Activated T-cell treated with anti-CD3 and anti-CD28 coated beads for 24 hours (primary cell): ENCODE data around the gene LTB4R2.

Source experiments
- DNase-seq: peaks from one replicate; pipeline ENCODE4 v3.0.0-alpha.2; 2020; ENCODE audit warnings: low read depth

Gene LTB4R2

DNA sequence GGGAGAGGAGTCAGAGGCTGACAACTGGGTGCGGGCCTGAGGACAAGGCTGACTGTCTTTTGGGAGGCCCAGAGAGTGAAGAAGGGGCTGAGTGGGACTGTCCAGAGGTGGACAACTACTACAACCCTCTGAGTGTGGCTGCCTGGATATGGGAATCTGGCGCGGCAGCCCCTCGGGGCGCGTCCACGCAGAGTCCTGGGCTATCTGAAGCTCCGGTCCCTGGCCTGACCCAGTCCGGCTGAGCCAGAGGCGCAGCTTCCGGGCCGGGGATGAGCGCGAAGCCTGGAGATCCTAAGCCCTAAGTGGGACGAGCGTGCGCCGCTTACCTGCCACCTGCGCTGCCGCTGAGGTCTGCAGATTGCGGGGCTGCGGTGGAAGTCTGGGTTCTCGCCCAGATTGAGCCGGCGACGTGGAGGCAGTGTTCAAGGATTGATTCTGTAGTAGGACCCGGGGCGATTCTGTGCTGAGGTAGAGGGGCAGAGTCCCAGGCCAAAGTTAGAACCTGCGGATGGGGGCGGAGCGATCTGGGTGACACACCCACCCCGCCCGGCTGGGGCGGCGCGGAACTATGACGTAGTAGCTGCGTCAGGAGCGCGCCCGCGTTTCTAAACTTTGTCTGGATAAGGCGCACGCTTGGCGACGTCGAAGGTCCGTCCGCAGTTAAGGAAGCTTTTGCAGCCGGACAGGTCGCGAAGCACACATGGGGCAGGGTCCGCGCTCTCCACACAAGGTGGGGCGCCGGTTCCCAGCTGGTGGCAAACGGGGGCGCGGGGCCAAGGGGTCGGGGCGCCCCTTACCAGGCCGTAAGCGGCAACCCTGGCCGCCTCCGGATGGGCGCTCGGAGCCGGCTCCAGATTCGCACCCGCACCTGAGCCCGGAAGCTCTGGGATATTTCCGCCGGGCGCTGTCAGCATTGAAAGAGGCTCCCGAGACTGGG is 10.4 kb upstream of the LTB4R2 start, which contains the start of the genes DHRS1 and NOP9:
DHRS1 (minus strand) TSS at position 526 of the 937 bp plus-strand sequence. CDS start 674 bp downstream, outside the sequence.
NOP9 (plus strand) TSS at position 596 of the 937 bp plus-strand sequence; CDS start at position 701, 105 bp downstream.
- DNase-seq = peak; percentile 91

DNA sequence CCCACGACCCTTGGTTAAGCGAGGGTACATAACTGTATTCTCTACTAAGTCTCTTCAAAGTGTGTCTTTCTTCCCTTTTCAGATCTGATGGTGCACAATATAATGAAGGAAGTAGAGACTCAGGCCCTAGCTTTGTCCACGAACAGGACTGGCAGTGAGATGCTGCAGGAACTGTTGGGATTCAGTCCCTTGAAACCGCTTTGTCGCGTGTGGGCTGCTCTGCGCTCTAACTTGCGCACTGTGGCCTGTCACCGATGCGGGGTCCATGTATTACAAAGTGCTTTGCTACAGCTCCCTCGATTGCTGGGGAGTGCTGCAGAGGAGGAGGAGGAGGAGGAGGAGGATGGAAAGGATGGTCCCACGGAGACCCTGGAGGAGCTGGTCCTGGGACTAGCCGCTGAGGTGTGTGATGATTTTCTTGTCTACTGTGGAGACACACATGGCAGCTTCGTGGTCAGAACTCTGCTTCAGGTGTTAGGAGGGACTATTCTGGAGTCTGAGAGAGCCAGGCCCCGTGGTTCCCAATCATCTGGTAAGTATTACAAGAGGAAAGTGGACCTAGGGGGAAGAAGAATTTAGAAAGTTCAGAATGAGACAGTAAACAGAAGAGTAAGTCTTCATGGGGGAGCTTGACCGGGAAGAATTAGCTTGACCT is 9.5 kb upstream of the LTB4R2 start:
- DNase-seq = no peak

DNA sequence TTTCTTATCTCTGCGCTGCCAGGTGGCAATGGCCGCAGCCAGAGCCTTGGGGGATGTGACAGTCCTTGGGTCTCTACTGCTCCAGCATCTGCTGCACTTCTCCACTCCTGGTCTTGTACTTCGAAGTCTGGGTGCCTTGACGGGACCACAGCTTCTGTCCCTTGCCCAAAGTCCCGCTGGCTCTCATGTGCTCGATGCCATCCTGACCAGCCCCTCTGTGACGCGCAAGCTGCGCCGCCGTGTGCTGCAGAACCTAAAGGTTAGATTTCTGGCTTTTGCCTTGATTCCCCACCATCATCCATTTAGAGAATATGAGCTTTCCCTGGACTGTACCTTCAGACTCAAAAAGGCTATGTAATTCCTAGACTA is 5.9 kb upstream of the LTB4R2 start:
- no peak for DNase-seq

DNA sequence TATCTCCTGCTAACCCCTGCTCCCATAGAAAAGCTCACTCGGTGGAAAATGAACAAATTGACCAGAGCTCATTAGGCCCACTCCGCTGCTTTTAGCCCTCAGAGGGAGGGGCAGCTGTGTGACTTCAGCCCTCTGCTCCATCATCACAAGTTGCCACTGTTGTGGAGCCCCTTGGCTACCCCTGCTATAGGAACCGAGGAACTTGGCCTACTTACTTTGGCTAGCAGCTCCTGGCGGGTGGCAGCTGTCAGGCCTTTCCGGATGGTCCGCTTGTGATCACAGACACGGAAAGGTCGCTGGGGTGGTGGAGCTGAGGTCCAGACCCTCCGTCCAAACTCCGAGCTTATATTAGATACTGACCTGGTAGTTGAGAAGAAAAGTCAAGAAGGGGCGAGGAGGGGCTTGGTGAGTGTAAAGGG is 2.8 kb upstream of the LTB4R2 start:
- no peak for DNase-seq

DNA sequence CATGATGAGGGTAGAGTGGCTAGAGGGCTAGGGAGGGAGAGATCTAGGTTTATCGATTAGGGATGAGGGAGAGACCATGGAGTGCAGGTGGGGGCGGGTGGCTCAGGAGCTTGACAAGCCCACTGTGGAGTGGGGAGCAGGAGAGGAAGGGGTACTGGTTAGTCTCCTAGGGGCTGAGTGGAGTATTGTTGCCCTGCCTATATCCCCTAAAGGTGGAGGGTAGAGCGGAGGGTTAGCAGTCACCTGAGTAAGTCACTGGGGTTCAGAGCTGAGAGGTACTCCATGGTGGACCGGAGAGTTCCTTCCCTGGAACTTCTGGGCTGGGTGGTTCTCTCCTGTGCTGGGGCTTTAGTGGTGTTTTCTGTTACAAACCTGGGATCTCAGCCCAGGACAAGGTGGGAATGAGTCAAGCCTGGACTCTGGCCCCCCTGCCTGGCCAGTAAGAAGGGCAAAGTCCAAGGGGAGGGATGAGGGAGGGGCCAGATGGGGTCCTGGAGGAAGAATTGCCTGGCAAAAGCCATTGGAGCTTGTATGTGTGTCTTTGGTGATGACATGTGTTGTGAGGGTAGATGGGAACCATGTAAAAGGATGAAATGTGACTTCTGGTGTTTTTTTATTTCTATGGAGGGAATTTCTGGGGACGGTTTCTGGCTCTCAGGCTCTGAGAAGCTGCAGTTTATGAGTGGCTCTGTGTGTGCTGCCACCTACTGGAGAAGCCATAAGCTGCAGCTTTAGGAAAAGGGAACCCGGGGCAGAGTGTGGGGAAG is 2.2 kb upstream of the LTB4R2 start, which contains the start of gene CIDEB:
CIDEB (minus strand) TSS at position 403 of the 767 bp plus-strand sequence; CDS start at position 284, 119 bp downstream.
- DNase-seq = no peak

DNA sequence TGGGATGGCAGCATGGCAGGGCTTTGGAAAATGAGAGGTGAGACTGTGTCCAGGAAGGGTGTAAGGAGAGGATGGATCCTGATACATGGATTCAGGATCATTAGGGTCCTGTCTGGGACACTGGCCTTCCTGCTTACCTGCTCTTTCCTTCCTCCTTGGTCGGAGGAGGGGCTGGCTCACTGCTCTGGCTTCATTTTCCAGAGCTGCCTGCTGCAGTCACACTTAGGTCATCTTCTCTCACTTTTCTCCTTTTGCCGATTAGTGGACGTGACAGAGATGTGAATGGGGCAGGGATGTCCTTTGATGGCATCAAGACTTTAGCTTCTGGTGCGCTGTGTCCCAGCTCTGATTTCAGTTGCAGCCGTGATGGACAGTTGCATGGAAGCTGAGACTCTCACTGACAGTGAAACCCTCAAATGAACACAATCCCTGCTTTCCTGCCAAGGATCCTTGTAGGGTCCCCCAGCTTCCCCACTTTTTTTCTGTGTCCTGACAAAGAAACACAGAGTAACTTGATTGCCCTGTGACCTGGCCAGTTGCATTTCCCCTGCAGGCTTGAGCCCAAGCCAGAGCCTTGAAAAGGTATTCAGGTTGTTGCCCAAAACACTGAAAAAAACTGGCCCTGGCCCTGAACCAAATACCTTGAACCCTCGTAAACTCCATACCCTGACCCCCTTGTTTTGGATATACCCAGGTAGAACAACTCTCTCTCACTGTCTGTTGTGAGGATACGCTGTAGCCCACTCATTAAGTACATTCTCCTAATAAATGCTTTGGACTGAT is 1.4 kb upstream of the LTB4R2 start:
- DNase-seq = no peak

DNA sequence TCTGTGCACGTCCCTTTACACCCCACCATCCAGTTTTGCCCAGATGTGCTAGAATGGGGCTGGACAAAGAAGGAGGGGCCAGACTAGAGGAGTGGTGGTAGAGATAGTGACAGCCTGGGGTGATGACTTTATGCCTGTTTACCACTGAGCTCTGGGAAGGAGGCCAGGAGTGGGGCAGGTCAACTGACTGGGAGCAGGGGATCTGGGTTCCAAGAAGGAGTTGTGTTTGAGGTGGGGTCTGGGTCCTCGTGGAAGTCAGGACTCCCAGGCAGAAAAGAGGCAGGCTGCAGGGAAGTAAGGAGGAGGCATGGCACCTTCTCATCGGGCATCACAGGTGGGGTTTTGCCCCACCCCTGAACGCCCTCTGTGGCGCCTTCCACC is 315 bp downstream of the LTB4R2 start:
- DNase-seq = no peak

DNA sequence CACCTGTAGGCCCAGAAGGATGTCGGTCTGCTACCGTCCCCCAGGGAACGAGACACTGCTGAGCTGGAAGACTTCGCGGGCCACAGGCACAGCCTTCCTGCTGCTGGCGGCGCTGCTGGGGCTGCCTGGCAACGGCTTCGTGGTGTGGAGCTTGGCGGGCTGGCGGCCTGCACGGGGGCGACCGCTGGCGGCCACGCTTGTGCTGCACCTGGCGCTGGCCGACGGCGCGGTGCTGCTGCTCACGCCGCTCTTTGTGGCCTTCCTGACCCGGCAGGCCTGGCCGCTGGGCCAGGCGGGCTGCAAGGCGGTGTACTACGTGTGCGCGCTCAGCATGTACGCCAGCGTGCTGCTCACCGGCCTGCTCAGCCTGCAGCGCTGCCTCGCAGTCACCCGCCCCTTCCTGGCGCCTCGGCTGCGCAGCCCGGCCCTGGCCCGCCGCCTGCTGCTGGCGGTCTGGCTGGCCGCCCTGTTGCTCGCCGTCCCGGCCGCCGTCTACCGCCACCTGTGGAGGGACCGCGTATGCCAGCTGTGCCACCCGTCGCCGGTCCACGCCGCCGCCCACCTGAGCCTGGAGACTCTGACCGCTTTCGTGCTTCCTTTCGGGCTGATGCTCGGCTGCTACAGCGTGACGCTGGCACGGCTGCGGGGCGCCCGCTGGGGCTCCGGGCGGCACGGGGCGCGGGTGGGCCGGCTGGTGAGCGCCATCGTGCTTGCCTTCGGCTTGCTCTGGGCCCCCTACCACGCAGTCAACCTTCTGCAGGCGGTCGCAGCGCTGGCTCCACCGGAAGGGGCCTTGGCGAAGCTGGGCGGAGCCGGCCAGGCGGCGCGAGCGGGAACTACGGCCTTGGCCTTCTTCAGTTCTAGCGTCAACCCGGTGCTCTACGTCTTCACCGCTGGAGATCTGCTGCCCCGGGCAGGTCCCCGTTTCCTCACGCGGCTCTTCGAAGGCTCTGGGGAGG is 985 bp downstream of the LTB4R2 start, which contains the start of gene LTB4R:
LTB4R (plus strand) TSS at position 857 of the 959 bp plus-strand sequence. CDS start 4,150 bp downstream, outside the sequence.
- peak; percentile 47 for DNase-seq

DNA sequence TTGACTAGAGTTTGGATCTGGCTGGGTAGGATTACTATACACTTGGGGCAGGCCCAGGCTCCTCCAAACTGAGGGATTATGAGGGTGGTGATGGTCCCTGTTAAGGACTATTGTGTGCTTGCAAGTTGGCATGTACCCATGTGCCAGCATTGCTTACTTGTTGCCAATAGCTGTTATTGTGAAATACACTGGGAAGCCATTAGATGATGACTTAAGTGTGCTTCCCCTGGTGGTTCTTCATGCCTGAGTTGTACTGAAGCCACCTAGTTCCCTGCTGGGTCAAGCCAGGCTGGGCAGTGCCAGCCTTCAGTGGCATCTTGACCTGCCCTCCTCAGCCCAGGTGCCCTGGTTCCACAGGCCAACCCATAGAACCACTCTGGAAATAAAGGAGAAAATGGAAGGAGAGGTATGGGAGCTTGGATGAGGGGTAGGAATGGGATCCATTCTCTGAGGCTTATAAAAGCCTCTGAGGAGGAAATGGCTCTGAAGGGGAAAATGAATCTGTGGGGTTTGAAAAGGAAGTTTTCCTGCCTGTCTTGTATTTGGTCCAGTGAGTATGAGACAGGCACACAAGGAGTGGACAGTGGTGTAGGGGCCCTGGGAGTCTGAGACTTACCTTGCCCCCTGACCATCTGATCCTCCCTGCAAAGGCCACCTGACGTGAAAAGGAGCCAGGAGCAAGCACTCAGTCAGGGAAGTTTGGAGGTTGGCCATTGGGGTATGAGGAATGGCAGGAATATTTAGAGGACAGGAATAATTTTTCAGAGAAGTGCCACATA is 2.1 kb downstream of the LTB4R2 start:
- DNase-seq = no peak

DNA sequence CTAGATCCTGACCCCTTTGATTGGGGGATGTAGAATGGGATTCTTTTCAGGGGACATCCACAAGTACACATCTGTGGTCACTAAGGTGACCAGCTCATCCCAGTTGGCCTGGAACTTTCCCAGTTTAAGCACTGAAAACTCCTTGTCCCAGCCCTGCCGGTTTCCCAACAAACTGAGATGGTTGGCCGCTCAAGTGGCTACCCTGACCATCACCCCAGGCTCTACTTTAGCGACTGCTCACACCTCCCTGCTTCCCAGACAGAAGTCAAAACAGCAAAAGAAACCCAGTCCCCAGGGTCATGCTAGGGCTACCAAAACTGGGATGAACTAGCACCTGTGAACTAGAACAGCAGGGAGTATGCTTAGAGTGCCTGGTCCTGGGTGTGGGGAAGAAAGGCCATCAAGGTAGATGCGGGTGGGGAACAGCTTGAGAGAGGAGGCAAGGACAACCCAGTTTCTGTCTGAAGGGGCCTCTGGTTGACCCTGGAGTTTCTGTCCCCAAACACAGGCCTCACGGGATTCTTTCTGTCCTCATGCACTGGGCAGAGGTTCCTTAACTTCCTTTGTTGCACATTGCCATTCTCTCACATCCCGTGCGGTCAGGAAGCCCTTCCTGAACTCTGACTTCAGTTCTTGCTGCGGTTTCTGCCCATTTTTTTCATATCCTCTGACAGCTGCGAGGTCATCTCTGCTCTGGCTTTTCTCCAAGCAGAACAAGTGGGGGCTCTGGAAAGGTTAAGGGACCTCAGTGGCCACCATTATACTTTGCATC is 3.0 kb downstream of the LTB4R2 start:
- no peak for DNase-seq

DNA sequence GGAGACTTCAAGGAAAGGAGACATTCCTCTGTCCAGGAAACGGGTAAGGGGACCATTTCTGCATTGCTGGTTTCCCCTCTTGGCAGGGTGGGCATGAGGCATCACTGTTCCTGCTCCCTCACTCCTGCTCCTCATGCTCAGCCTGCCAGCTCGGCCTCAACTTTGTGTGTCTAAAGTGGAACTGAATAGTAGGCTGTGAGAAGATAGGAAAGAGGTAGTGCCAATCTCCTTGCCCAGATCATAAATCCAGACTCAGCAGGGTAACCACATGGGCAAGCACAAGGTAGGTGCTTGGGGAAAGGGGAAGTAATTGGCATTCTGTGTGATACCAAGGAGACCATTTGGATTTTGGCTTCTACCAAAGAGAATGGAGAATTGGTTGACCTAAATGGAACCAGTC is 4.0 kb downstream of the LTB4R2 start:
- DNase-seq = no peak

DNA sequence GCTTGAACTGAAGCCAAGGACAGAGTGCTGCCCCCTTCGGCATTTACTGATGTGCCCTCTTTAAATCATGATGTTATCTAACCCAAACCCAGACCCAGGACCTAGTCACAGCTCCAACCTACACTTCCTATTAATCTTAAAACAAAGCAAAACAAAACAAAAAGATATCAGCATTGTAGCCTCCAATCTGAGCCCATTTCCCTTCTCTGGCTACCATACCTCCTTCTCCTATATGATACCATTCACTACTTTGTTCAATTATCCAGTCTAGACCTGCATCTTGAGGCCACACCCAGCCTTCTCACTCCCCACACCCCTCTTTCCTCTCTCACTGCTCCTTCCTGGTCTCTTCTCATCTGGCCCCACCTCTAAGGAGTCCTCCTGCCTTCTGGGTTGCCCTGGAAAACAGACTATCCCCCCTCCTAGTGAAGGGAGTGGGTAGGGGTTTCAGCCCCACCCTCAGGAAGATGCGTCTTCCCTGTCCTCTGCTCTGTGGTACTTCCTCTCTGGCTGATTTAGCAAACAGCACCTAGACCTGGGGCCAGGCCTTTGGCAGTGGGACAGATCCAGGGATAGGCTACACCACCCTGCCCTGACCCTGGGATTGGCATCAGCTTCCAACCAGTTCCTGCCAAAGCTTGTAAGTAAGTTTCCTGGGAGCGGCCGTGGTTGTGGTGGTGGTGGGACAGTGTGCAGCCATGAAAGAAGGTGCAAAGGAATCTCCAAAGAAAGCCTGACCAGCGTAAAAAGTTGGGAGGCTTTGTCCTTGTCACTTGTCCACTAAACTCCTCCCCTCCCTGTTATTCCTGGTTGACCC is 4.6 kb downstream of the LTB4R2 start:
- DNase-seq = no peak

DNA sequence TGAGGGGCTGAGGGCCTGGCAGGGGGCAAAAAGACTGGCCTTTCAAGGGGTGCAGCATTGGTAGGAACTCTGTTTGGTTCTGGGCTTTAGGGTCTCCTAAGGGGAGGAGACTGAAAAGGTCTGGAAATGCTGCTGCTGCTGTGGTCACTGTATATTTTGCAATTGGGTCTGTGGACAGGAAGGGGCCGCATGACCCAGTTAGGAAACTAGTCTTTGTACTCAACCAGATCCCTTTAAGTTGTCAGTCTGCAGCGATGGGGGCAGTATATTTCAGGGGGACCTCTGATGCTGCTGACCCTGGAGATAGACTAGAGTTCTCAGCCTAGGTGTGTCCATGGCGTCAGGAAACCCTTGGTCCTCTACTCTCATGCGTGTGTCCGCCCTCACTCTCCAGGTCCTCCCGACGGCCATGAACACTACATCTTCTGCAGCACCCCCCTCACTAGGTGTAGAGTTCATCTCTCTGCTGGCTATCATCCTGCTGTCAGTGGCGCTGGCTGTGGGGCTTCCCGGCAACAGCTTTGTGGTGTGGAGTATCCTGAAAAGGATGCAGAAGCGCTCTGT is 5.4 kb downstream of the LTB4R2 start:
- no peak for DNase-seq

DNA sequence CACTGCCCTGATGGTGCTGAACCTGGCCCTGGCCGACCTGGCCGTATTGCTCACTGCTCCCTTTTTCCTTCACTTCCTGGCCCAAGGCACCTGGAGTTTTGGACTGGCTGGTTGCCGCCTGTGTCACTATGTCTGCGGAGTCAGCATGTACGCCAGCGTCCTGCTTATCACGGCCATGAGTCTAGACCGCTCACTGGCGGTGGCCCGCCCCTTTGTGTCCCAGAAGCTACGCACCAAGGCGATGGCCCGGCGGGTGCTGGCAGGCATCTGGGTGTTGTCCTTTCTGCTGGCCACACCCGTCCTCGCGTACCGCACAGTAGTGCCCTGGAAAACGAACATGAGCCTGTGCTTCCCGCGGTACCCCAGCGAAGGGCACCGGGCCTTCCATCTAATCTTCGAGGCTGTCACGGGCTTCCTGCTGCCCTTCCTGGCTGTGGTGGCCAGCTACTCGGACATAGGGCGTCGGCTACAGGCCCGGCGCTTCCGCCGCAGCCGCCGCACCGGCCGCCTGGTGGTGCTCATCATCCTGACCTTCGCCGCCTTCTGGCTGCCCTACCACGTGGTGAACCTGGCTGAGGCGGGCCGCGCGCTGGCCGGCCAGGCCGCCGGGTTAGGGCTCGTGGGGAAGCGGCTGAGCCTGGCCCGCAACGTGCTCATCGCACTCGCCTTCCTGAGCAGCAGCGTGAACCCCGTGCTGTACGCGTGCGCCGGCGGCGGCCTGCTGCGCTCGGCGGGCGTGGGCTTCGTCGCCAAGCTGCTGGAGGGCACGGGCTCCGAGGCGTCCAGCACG is 6.1 kb downstream of the LTB4R2 start:
- DNase-seq = no peak

DNA sequence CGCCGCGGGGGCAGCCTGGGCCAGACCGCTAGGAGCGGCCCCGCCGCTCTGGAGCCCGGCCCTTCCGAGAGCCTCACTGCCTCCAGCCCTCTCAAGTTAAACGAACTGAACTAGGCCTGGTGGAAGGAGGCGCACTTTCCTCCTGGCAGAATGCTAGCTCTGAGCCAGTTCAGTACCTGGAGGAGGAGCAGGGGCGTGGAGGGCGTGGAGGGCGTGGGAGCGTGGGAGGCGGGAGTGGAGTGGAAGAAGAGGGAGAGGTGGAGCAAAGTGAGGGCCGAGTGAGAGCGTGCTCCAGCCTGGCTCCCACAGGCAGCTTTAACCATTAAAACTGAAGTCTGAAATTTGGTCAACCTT is 6.6 kb downstream of the LTB4R2 start:
- no peak for DNase-seq

DNA sequence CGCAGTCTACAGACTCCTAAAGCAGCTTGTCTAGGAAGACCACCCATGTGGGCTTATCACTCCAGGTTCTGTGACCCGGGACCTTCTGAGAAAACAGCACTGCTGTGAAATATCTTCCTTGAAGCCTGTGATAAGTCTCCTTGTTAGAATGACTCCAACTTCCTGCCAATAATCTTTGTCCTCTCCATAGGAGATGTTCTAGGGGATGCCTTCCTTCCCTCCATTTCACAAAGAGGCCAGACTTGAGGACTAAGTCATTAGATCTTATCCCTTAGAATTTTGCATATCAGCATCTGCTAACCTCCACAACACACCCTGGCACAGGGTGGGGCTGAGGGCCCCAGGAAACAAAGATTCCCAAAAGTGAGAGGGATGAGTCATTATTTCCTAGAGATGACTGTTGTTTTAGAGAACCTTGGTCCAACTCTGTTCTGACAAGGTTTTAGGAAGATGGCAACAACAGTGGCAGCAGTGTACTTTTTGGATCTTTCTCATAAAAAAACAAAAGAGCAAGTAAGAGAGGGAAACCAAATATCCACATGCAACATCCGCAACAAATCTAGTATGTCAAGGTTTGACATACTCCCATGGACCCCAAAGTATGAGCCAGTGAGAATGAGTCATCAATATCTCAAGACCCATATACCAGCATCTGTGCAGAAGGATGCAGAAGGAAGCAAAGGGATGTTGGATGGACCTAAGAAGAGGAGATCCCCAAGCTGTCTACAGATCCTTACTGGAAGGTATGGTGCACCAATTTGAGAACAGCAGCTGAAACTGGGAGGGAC is 7.4 kb downstream of the LTB4R2 start:
- DNase-seq = no peak
